HepG2 (cell line): Measurements from ENCODE around the gene ZNF485. TPM values are rescaled to one million over a fixed set of nuclear protein-coding genes. Genes with fewer than 3 reads are reported as not detected.

ENCODE experiments used
- ATF7 ChIP-seq, 2 experiments: fragments of 450-650 bp in 1 of 2; sonication (generic) in 1 of 2; formaldehyde crosslinking in 1 of 2; IDR thresholded peaks; 2 replicates each; pipeline versions ENCODE4 v1.4.0 to v1.6.1; 2016 to 2020; ENCODE audit warnings: antibody characterized with exemption in 1 of 2, mild to moderate bottlenecking in 1 of 2, missing genetic modification reagents in 1 of 2
- ELF4 ChIP-seq: sonication (generic); formaldehyde crosslinking; IDR thresholded peaks from 2 replicates; pipeline ENCODE4 v1.5.0; 2020; ENCODE audit warnings: missing genetic modification reagents, mild to moderate bottlenecking, moderate library complexity, borderline replicate concordance
- FOXK1 ChIP-seq: sonication (generic); formaldehyde crosslinking; IDR thresholded peaks from 2 replicates; pipeline ENCODE4 v1.4.0; 2020; ENCODE audit warnings: low read depth, missing genetic modification reagents, borderline replicate concordance
- GPN1 ChIP-seq: sonication (generic); formaldehyde crosslinking; IDR thresholded peaks from 2 replicates; pipeline ENCODE4 v1.5.1; 2020; ENCODE audit warnings: missing genetic modification reagents, borderline replicate concordance
- MED13 ChIP-seq: sonication (generic); formaldehyde crosslinking; IDR thresholded peaks from 2 replicates; pipeline ENCODE4 v1.5.0; 2020; ENCODE audit warnings: missing genetic modification reagents
- NFATC3 ChIP-seq: sonication (generic); formaldehyde crosslinking; IDR thresholded peaks from 2 replicates; pipeline ENCODE4 v1.5.1; 2020; ENCODE audit warnings: mild to moderate bottlenecking, missing genetic modification reagents
- RARG ChIP-seq: sonication (generic); formaldehyde crosslinking; IDR thresholded peaks from 2 replicates; pipeline ENCODE4 v1.4.0; 2020; ENCODE audit warnings: low read depth, mild to moderate bottlenecking, missing genetic modification reagents
- SAFB2 ChIP-seq: sonication (generic); formaldehyde crosslinking; IDR thresholded peaks from 2 replicates; pipeline ENCODE4 v1.5.1; 2020; ENCODE audit warnings: missing genetic modification reagents, low read depth, mild to moderate bottlenecking, borderline replicate concordance
- SNAPC4 ChIP-seq: sonication (generic); formaldehyde crosslinking; IDR thresholded peaks from 2 replicates; pipeline ENCODE4 v1.4.0; 2020; ENCODE audit warnings: mild to moderate bottlenecking, missing genetic modification reagents
- SRY ChIP-seq: sonication (generic); formaldehyde crosslinking; IDR thresholded peaks from 2 replicates; pipeline ENCODE4 v1.8.0; 2022; ENCODE audit warnings: mild to moderate bottlenecking, missing genetic modification reagents
- TBX3 ChIP-seq: fragments of 450-650 bp; IDR thresholded peaks from 2 replicates; pipeline ENCODE4 v1.6.1; 2017; ENCODE audit warnings: antibody characterized with exemption, mild to moderate bottlenecking, inconsistent platforms, borderline replicate concordance
- ZFP36 ChIP-seq: fragments of 150-350 bp; IDR thresholded peaks from 2 replicates; pipeline ENCODE4 v1.6.1; 2018; ENCODE audit warnings: borderline replicate concordance, low read length, low read depth; ENCODE audit not compliant: partially characterized antibody
- ZNF160 ChIP-seq: sonication (generic); formaldehyde crosslinking; IDR thresholded peaks from 2 replicates; pipeline ENCODE4 v1.8.0; 2022; ENCODE audit warnings: mild to moderate bottlenecking, inconsistent platforms, missing genetic modification reagents
- ZNF180 ChIP-seq: sonication (generic); formaldehyde crosslinking; IDR thresholded peaks from 2 replicates; pipeline ENCODE4 v1.4.0; 2020; ENCODE audit warnings: low read depth, missing genetic modification reagents, borderline replicate concordance
- ZNF510 ChIP-seq: sonication (generic); formaldehyde crosslinking; IDR thresholded peaks from 2 replicates; pipeline ENCODE4 v1.4.0; 2020; ENCODE audit warnings: low read depth, mild to moderate bottlenecking, missing genetic modification reagents
- ZNF557 ChIP-seq: sonication (generic); formaldehyde crosslinking; IDR thresholded peaks from 2 replicates; pipeline ENCODE4 v1.4.0; 2020; ENCODE audit warnings: missing genetic modification reagents
- ZNF713 ChIP-seq: sonication (generic); formaldehyde crosslinking; IDR thresholded peaks from 2 replicates; pipeline ENCODE4 v1.4.0; 2020; ENCODE audit warnings: mild to moderate bottlenecking, missing genetic modification reagents
- polyA plus RNA-seq, 8 experiments: library from polyadenylated mRNA; depleted of rRNA in 3 of 8; stranded (reverse) in 7 of 8; unstranded in 1 of 8; fragments of >200 nt; fragmentation: Illumina TruSeq in 4 of 8; extraction: Trizol in 4 of 8; gene quantifications; 2 replicates each; pipeline versions ENCODE4 v1.2.1 to v1.2.3, GENCODE V29; 2011 to 2016; ENCODE audit warnings: low read depth in 4 of 8, missing spikeins in 1 of 8, mixed read lengths in 1 of 8; ENCODE audit not compliant: insufficient read depth in 1 of 8
- total RNA-seq, 5 experiments: library from RNA; depleted of rRNA; stranded (reverse); fragments of >200 nt; fragmentation: Illumina TruSeq; extraction: Trizol; gene quantifications; 2 replicates each; pipeline ENCODE4 v1.2.3, GENCODE V29; 2016; ENCODE audit warnings: low read depth in 1 of 5
- TF ChIP-seq, protein P1 (sequence below): IDR thresholded peaks from 2 replicates; pipeline ENCODE4 v1.6.1; 2016; ENCODE audit warnings: missing genetic modification reagents, missing compliant biosample characterization
- TF ChIP-seq, protein P2 (sequence below): IDR thresholded peaks from 2 replicates; pipeline ENCODE4 v1.6.1; 2016
- TF ChIP-seq, protein P3 (sequence below): IDR thresholded peaks from 2 replicates; pipeline ENCODE4 v1.6.1; 2012; ENCODE audit warnings: inconsistent platforms
- TF ChIP-seq, protein P4 (sequence below): sonication (generic); formaldehyde crosslinking; conservative IDR thresholded peaks from 2 replicates; pipeline ENCODE4 v1.8.1; 2023; ENCODE audit warnings: missing genetic modification reagents

The ZNF485 gene
- total and polyA plus RNA-seq, 2 of the 13 experiments (the other 11 are each of a cell fraction or from before 2014, with no cell fraction given): 1.4 to 3.3 TPM

- TF ChIP-seq SNAPC4 (CRISPR knock-in tag) (no peak), ZNF557 (no peak), NFATC3 (CRISPR knock-in tag) (no peak), SAFB2 (CRISPR knock-in tag) (0 out of 2 replicates have a peak, but pooled peaks have one; percentile 48), RARG (CRISPR knock-in tag) (no peak), TBX3 (no peak), GPN1 (CRISPR knock-in tag) (no peak), MED13 (CRISPR knock-in tag) (no peak), ZNF180 (CRISPR knock-in tag) (no peak), SRY (CRISPR knock-in tag) (no peak; the same call in 1 of the 2 replicates), ZNF160 (CRISPR knock-in tag) (no peak), ELF4 (CRISPR knock-in tag) (no peak), ZFP36 (no peak), ZNF510 (no peak), ATF7 (IDR thresholded peaks at IDR 0.05) (no peak), ATF7 (CRISPR knock-in tag; IDR thresholded peaks at IDR 0.05) (no peak), FOXK1 (no peak), ZNF713 (CRISPR knock-in tag) (no peak)
- TF ChIP-seq, protein P1, sequence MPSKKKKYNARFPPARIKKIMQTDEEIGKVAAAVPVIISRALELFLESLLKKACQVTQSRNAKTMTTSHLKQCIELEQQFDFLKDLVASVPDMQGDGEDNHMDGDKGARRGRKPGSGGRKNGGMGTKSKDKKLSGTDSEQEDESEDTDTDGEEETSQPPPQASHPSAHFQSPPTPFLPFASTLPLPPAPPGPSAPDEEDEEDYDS (CRISPR knock-in tag): no peak
- TF ChIP-seq, protein P2, sequence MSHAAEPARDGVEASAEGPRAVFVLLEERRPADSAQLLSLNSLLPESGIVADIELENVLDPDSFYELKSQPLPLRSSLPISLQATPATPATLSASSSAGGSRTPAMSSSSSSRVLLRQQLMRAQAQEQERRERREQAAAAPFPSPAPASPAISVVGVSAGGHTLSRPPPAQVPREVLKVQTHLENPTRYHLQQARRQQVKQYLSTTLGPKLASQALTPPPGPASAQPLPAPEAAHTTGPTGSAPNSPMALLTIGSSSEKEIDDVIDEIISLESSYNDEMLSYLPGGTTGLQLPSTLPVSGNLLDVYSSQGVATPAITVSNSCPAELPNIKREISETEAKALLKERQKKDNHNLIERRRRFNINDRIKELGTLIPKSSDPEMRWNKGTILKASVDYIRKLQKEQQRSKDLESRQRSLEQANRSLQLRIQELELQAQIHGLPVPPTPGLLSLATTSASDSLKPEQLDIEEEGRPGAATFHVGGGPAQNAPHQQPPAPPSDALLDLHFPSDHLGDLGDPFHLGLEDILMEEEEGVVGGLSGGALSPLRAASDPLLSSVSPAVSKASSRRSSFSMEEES (CRISPR knock-in tag): no peak
- TF ChIP-seq, protein P3, sequence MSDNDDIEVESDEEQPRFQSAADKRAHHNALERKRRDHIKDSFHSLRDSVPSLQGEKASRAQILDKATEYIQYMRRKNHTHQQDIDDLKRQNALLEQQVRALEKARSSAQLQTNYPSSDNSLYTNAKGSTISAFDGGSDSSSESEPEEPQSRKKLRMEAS: peak; percentile 93
- TF ChIP-seq, protein P4, sequence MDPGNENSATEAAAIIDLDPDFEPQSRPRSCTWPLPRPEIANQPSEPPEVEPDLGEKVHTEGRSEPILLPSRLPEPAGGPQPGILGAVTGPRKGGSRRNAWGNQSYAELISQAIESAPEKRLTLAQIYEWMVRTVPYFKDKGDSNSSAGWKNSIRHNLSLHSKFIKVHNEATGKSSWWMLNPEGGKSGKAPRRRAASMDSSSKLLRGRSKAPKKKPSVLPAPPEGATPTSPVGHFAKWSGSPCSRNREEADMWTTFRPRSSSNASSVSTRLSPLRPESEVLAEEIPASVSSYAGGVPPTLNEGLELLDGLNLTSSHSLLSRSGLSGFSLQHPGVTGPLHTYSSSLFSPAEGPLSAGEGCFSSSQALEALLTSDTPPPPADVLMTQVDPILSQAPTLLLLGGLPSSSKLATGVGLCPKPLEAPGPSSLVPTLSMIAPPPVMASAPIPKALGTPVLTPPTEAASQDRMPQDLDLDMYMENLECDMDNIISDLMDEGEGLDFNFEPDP: no peak
These were observed at the start of gene ZNF485 (continued) for GRCh38 chr10:43606323-43607198.
